ENCODE data around the gene GNL1.

Gene GNL1, protein sequence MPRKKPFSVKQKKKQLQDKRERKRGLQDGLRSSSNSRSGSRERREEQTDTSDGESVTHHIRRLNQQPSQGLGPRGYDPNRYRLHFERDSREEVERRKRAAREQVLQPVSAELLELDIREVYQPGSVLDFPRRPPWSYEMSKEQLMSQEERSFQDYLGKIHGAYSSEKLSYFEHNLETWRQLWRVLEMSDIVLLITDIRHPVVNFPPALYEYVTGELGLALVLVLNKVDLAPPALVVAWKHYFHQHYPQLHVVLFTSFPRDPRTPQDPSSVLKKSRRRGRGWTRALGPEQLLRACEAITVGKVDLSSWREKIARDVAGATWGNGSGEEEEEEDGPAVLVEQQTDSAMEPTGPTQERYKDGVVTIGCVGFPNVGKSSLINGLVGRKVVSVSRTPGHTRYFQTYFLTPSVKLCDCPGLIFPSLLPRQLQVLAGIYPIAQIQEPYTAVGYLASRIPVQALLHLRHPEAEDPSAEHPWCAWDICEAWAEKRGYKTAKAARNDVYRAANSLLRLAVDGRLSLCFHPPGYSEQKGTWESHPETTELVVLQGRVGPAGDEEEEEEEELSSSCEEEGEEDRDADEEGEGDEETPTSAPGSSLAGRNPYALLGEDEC

DNA sequence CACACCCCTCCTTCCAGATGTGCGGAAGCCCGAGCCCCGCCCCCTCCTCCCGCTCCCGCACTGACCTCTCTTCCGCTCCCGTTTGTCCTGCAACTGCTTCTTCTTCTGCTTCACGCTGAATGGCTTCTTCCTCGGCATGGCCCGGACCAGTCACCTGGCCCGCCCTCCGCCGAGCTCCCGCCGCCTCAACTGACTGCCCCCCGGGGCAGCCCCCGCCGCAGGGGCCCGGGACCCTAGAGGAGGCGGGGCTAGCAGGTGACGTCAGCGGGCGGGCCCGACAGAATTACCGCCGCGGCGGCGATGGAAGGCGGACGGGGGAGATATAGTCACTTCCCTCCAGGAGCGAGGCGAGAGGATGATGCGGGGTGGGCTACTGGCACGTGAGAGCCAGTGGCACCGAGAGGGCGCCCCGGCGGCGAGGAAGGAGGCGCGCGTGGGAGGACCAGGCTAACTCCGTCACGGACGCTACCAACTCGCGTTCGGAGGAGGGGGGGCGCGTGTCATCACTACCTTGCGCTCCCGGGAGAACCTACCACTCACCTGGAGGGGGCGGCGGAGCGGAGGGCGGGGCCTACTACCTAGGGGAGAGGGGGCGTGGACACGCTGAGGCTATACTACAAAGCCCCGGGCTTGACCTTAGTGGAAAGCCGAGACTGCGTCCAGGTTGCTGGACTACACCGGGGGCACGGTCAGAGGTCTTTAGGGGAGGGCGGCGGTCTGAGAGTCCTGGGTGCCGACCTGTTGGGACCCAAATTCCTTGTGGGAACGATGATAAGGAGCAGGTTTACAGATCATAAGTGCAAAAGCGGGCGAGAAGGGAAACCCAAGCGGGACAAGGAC, at the start of gene GNL1:
Gene GNL1 (minus strand): TSS at position 424 of the 840 bp plus-strand sequence. CDS start 286 bp downstream, at position 138.
- peak; percentile 94 for DNase-seq

- no peak for DNase-seq
Measured at GRCh38 chr6:30603961-30604360, 47.7 kb upstream of the GNL1 start.

DNA sequence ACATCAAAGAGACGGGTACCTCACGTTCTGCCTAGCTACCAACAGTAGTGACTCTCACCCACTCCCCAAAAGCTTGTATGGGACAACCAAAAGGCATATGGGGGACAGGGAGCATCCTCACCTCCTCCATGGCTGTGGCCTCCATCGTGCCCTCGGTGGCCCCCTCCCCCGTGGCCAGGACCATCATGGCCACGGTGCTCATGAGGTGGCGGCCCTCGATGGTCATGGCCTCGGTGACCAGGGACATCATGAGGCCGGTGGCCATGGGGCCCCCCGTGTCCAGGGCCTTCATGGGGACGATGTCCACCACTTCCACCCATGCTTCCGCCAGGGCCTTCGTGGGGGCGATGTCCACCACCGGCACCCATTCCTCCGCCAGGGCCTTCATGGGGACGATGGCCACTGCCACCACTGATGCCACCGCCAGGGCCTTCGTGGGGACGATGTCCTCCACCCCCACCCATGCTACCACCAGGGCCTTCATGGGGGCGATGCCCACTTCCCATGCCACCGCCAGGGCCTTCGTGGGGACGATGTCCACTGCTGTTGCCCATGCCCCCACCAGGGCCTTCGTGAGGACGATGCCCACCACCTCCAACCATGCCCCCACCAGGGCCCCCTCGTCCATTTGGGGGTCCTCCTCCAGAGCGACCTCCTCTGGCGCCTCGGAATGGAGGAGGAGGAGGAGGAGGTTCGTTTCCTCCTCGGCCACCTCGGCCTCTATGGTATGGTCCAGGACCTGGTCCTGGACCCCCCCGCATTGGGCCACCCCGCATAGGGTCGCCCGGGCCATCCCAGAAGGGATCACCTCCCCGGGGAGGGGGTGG, 45.7 kb upstream of the GNL1 start:
- DNase-seq = no peak

GRCh38 chr6:30601436-30601814, 45.1 kb upstream of the GNL1 start:
- no peak for DNase-seq

GRCh38 chr6:30600451-30600961, 44.2 kb upstream of the GNL1 start:
- no peak for DNase-seq

GRCh38 chr6:30599625-30600324, 43.5 kb upstream of the GNL1 start:
- DNase-seq = no peak

- no peak for DNase-seq
Measured at GRCh38 chr6:30598912-30599624, 42.8 kb upstream of the GNL1 start.

- DNase-seq = peak; percentile 89
Measured at GRCh38 chr6:30597315-30598144, 41.2 kb upstream of the GNL1 start.

GRCh38 chr6:30592287-30592686, 36.0 kb upstream of the GNL1 start:
- no peak for DNase-seq

- peak; percentile 28 for DNase-seq
Measured at GRCh38 chr6:30591008-30591407, 34.7 kb upstream of the GNL1 start.

DNA sequence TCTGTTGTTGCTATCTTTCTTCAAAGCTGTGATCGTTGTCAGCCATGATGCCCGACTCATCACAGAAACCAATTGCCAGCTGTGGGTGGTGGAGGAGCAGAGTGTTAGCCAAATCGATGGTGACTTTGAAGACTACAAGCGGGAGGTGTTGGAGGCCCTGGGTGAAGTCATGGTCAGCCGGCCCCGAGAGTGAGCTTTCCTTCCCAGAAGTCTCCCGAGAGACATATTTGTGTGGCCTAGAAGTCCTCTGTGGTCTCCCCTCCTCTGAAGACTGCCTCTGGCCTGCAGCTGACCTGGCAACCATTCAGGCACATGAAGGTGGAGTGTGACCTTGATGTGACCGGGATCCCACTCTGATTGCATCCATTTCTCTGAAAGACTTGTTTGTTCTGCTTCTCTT, 34.2 kb upstream of the GNL1 start:
- DNase-seq = no peak

GRCh38 chr6:30589754-30590358, 33.6 kb upstream of the GNL1 start:
- no peak for DNase-seq

GRCh38 chr6:30583921-30584320, 27.6 kb upstream of the GNL1 start:
- no peak for DNase-seq

DNA sequence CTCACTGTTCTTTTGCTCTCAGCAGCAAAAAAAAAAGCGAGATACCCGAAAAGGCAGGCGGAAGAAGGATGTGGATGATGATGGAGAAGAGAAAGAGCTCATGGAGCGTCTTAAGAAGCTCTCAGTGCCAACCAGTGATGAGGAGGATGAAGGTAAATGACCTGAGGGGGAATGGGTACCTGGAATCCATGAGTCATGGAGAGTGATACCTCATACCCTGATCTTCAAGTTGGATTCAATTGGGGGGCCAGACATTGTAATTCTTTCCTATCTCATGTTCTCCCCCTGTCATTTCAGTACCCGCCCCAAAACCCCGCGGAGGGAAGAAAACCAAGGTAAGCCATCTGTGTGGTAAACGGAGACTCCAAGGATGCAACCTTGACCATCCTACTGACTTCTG, 21.8 kb upstream of the GNL1 start:
- no peak for DNase-seq

DNA sequence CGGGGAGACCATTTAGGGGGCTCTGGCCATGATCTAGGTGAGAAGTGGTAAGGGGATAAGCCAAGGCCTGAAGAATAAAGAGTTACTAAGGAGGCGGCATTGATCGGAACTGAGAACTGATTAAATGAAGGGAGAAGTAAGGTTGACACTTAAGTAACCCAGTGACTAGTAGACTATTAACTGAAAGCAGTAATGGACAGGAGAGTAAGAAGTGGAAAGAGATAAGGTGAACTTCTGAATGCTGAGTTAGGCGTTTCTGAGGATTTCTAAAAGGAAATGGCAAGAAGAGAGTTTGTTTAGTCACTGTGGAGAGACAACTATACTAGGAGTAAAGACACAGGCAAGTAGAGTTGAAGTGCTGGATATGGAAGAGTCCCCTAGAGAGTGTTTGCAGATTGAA, 16.8 kb upstream of the GNL1 start:
- no peak for DNase-seq

GRCh38 chr6:30572148-30572547, 15.9 kb upstream of the GNL1 start:
- no peak for DNase-seq

DNA sequence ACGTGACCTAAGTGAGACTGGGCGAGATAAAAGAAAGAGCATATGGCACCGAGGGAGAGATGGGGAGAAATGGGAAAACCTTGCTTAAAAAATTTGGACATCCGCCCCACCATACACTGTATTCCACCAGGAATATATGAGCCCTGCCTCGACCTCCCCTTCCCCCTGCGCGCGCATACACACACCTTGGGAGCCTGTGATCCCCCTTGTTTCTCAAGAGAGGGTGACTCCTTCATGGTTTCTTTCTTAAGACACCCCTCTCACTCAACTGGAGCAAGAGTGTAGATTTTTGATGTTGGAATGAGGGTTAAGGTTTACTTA, 15.4 kb upstream of the GNL1 start:
- no peak for DNase-seq

GRCh38 chr6:30571075-30571761, 14.9 kb upstream of the GNL1 start, which contains the start of gene ABCF1:
Gene ABCF1, plus strand, starts transcription at chr6:30571442. Its CDS starts 46 bp downstream, at chr6:30571488.
- peak; percentile 99 for DNase-seq

GRCh38 chr6:30570740-30571074, 14.4 kb upstream of the GNL1 start:
- no peak for DNase-seq

Data from hematopoietic multipotent progenitor cell treated with erythropoietin and hydrocortisone succinate and interleukin-3 and kit ligand, for 4 days (in vitro differentiated cells).